ENCODE data around the gene TNNI3K. TPM values are rescaled to one million over a fixed set of nuclear protein-coding genes. Genes with fewer than 3 reads are reported as not detected.

The TNNI3K gene
- total RNA-seq, 1 donor from 2014 or later: not detected

GRCh38 chr1:74197657-74198552, 37.3 kb upstream of the TNNI3K start, which contains the start of the genes FPGT and LRRIQ3:
FPGT (plus strand) TSS chr1:74198242; CDS start chr1:74198279, 37 bp downstream.
LRRIQ3 (minus strand) TSS chr1:74198176; CDS start chr1:74183684, 14,492 bp downstream.
- no peak for TF ChIP-seq CTCF (IDR thresholded peaks at IDR 0.05; ENCODE audit: partially characterized antibody, unreplicated experiment)
- peak within 1 kb of the TSS; percentile 83 for H3K4me3 Mint-ChIP-seq (ENCODE audit: unreplicated experiment)
- H3K27me3 Mint-ChIP-seq (ENCODE audit: unreplicated experiment): peaks cover 3% of the 10 kb centered on the region
- no peaks in the 10 kb centered on the region for H3K36me3 Mint-ChIP-seq (ENCODE audit: unreplicated experiment)
- peak within 1 kb of the TSS; percentile 87 for H3K27ac Mint-ChIP-seq (ENCODE audit: unreplicated experiment)
- DNase-seq: peak; percentile 97
- no peaks in the 10 kb centered on the region for H3K4me1 Mint-ChIP-seq (ENCODE audit: low read depth, unreplicated experiment)
- H3K9me3 Mint-ChIP-seq (ENCODE audit: unreplicated experiment): peaks cover 4% of the 10 kb centered on the region

GRCh38 chr1:74199504-74199903, 35.7 kb upstream of the TNNI3K start:
- DNase-seq: no peak
- Mint-ChIP-seq H3K27me3 (ENCODE audit: unreplicated experiment) (peaks cover 3% of the 10 kb centered on the region), H3K4me1 (ENCODE audit: low read depth, unreplicated experiment) (no peaks in the 10 kb centered on the region), H3K4me3 (ENCODE audit: unreplicated experiment) (no peak overlapping the region), H3K27ac (ENCODE audit: unreplicated experiment) (no peak overlapping the region), H3K36me3 (ENCODE audit: unreplicated experiment) (no peaks in the 10 kb centered on the region), H3K9me3 (ENCODE audit: unreplicated experiment) (peaks cover 4% of the 10 kb centered on the region)
- no peak for TF ChIP-seq CTCF (IDR thresholded peaks at IDR 0.05; ENCODE audit: partially characterized antibody, unreplicated experiment)

GRCh38 chr1:74205266-74205665, 29.9 kb upstream of the TNNI3K start:
- H3K4me3 Mint-ChIP-seq (ENCODE audit: unreplicated experiment): no peak overlapping the region
- no peaks in the 10 kb centered on the region for H3K4me1 Mint-ChIP-seq (ENCODE audit: low read depth, unreplicated experiment)
- H3K27ac Mint-ChIP-seq (ENCODE audit: unreplicated experiment): no peak overlapping the region

DNA sequence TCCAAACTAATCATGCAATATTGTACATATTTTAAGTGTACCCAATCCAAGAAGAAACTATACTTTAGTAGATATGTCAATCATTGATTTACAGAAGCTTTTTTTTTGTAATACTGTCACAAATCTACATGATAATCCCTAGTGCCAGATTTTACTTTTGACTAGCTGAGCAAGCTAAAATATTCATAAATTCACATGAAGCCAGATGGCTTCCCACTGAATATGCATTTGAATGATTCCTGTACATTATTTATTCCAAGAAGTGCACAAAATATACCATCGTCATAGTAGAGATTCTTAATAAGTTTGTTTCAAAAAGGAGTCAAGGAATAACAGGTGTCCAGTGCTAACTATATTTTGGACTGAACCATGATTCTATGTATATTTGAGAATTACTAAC, 20.0 kb upstream of the TNNI3K start:
- Mint-ChIP-seq H3K9me3 (ENCODE audit: unreplicated experiment) (no peaks in the 10 kb centered on the region), H3K27ac (ENCODE audit: unreplicated experiment) (no peak overlapping the region), H3K4me3 (ENCODE audit: unreplicated experiment) (no peak overlapping the region), H3K27me3 (ENCODE audit: unreplicated experiment) (no peaks in the 10 kb centered on the region), H3K4me1 (ENCODE audit: low read depth, unreplicated experiment) (no peaks in the 10 kb centered on the region), H3K36me3 (ENCODE audit: unreplicated experiment) (no peaks in the 10 kb centered on the region)
- DNase-seq: no peak
- TF ChIP-seq CTCF (IDR thresholded peaks at IDR 0.05; ENCODE audit: partially characterized antibody, unreplicated experiment): no peak

More at GRCh38 chr1:74205266-74205665, 29.9 kb upstream of the TNNI3K start:
- DNase-seq: no peak
- H3K36me3 Mint-ChIP-seq (ENCODE audit: unreplicated experiment): no peaks in the 10 kb centered on the region
- no peaks in the 10 kb centered on the region for H3K9me3 Mint-ChIP-seq (ENCODE audit: unreplicated experiment)
- TF ChIP-seq CTCF (IDR thresholded peaks at IDR 0.05; ENCODE audit: partially characterized antibody, unreplicated experiment): no peak
- H3K27me3 Mint-ChIP-seq (ENCODE audit: unreplicated experiment): peaks cover 2% of the 10 kb centered on the region

DNA sequence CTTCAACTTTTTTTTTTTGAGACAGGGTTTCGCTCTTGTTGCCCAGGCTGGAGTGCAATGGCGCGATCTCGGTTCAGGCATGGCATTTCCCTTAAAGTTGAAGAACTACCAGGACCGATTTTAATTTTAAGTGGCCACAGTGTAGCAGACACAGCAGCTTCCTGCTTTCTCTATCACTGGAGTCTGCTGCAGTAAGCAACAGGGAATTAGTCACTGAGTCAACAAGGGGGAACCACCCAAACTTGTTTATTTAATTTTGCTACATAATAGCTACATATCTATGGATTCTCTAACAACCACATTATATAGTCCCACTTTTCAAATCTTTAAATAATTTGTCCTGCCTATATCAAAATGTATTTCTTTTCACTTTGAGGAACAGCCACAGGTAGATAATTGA, 12.5 kb upstream of the TNNI3K start:
- Mint-ChIP-seq H3K4me3 (ENCODE audit: unreplicated experiment) (no peak overlapping the region), H3K27me3 (ENCODE audit: unreplicated experiment) (peaks cover 2% of the 10 kb centered on the region), H3K36me3 (ENCODE audit: unreplicated experiment) (no peaks in the 10 kb centered on the region), H3K9me3 (ENCODE audit: unreplicated experiment) (no peaks in the 10 kb centered on the region), H3K27ac (ENCODE audit: unreplicated experiment) (no peak overlapping the region), H3K4me1 (ENCODE audit: low read depth, unreplicated experiment) (no peaks in the 10 kb centered on the region)
- DNase-seq: no peak
- no peak for TF ChIP-seq CTCF (IDR thresholded peaks at IDR 0.05; ENCODE audit: partially characterized antibody, unreplicated experiment)
